ENCODE data around the gene SAMD4A. TPM values are rescaled to one million over a fixed set of nuclear protein-coding genes. Genes with fewer than 3 reads are reported as not detected.

Gene SAMD4A
- total RNA-seq, 2 experiments from 2014 or later = 0.06 to 1.0 TPM

DNA sequence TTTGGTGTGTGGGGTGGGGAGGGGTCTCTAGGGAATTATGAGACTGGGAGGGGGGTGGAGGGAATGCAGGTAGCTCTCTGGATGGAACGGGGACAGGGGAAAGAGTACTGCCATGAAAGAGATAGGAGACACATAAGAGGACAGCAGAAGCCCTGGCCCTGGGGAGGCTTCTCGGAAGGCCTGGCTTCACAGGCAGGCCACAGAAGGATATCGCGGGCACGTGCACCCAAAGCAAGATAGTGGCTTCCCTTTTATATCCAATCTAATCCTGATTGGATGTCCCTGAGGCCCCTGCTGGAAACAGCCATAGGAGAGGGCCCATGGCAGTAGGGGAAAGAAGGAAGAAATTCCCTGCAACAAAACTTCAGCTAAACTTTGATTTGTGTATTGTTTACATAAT lies 222.2 kb downstream of the SAMD4A start:
- Histone ChIP-seq H3K27ac (ENCODE audit: low read depth, low read length, poor library complexity, severe bottlenecking) (no peak overlapping the region), H4K20me1 (ENCODE audit: insufficient read depth, low read length) (no peaks in the 10 kb centered on the region), H3K9me3 (ENCODE audit: low read length) (no peaks in the 10 kb centered on the region), H3K4me1 (ENCODE audit: insufficient read depth, low read length, poor library complexity, severe bottlenecking) (peaks cover 14% of the 10 kb centered on the region), H3K79me2 (ENCODE audit: insufficient read depth, low read depth, low read length) (no peaks in the 10 kb centered on the region), H2AFZ (ENCODE audit: low read length) (no peak overlapping the region), H3K36me3 (ENCODE audit: insufficient read depth, low read length) (no peaks in the 10 kb centered on the region), H3K4me2 (ENCODE audit: low read length) (no peak overlapping the region), H3K4me3 (ENCODE audit: low read depth, low read length, poor library complexity, severe bottlenecking) (no peak overlapping the region), H3K9me2 (ENCODE audit: insufficient read depth, low read length) (no peaks in the 10 kb centered on the region)
- no peak for TF ChIP-seq EZH2phosphoT487 (IDR thresholded peaks at IDR 0.05; ENCODE audit: borderline replicate concordance, low read depth, low read length)
- TF ChIP-seq, protein P1, sequence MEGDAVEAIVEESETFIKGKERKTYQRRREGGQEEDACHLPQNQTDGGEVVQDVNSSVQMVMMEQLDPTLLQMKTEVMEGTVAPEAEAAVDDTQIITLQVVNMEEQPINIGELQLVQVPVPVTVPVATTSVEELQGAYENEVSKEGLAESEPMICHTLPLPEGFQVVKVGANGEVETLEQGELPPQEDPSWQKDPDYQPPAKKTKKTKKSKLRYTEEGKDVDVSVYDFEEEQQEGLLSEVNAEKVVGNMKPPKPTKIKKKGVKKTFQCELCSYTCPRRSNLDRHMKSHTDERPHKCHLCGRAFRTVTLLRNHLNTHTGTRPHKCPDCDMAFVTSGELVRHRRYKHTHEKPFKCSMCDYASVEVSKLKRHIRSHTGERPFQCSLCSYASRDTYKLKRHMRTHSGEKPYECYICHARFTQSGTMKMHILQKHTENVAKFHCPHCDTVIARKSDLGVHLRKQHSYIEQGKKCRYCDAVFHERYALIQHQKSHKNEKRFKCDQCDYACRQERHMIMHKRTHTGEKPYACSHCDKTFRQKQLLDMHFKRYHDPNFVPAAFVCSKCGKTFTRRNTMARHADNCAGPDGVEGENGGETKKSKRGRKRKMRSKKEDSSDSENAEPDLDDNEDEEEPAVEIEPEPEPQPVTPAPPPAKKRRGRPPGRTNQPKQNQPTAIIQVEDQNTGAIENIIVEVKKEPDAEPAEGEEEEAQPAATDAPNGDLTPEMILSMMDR (conservative IDR thresholded peaks at IDR 0.05; ENCODE audit: low read length) = no peak
- POLR2A ChIA-PET = no interaction called here
- intact Hi-C loops (cut with micrococcal nuclease; ENCODE audit: unreplicated experiment) = no loop called here
- no TSS peak for BruUV-seq (replicated peaks)
- CTCF ChIA-PET (ENCODE audit: unreplicated experiment) = no interaction called here
- DNase-seq (ENCODE audit: low spot score) = no peak

DNA sequence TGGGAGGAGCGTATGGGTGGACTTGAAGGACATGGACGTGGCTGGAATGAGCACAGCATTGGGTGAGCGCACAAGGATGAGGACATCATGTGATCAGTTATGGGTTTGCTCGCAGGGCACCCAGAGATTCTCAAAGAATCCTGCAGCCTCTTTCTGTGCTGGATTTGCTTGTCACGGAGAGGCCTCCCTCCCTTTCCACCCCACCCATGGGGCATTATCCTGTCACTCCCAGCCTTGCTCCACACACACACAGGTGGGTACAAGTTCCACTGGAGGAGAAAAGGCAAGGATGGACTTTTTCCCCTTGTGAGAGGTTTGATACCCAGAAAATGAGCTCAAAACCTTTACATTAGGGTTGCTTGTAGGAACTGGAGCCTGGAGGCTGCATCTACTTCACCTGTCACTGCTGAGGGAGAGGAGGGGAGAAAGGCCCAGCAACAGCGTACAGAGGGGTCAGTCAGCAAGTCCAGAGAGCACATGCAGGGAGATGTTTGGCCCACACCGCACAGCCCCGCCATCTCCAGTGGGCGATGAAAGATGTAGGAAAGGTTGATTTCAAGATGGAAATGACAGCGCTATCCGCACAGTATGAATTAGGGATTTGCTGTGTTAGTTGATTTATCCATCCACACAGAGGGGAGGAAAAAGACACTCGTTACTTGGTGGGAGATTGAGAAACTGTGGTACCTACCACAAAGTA lies 223.0 kb downstream of the SAMD4A start:
- Histone ChIP-seq H2AFZ (ENCODE audit: low read length) (no peak overlapping the region), H3K36me3 (ENCODE audit: insufficient read depth, low read length) (no peaks in the 10 kb centered on the region), H3K4me1 (ENCODE audit: insufficient read depth, low read length, poor library complexity, severe bottlenecking) (peaks cover 14% of the 10 kb centered on the region), H3K4me2 (ENCODE audit: low read length) (no peak overlapping the region), H3K9me3 (ENCODE audit: low read length) (0 out of 2 replicates have a peak, but pooled peaks cover under 1% of the 10 kb centered on the region), H4K20me1 (ENCODE audit: insufficient read depth, low read length) (no peaks in the 10 kb centered on the region), H3K9me2 (ENCODE audit: insufficient read depth, low read length) (no peaks in the 10 kb centered on the region), H3K4me3 (ENCODE audit: low read depth, low read length, poor library complexity, severe bottlenecking) (no peak overlapping the region), H3K27ac (ENCODE audit: low read depth, low read length, poor library complexity, severe bottlenecking) (no peak overlapping the region), H3K79me2 (ENCODE audit: insufficient read depth, low read depth, low read length) (no peaks in the 10 kb centered on the region)
- TF ChIP-seq, protein P1 (conservative IDR thresholded peaks at IDR 0.05; ENCODE audit: low read length) = no peak
- no peak for TF ChIP-seq EZH2phosphoT487 (IDR thresholded peaks at IDR 0.05; ENCODE audit: borderline replicate concordance, low read depth, low read length)
- BruUV-seq (replicated peaks) = no TSS peak
- intact Hi-C loops (cut with micrococcal nuclease; ENCODE audit: unreplicated experiment) = no loop called here
- ChIA-PET CTCF (ENCODE audit: unreplicated experiment) (no interaction called here), POLR2A (no interaction called here)
- no peak for DNase-seq (ENCODE audit: low spot score)

DNA sequence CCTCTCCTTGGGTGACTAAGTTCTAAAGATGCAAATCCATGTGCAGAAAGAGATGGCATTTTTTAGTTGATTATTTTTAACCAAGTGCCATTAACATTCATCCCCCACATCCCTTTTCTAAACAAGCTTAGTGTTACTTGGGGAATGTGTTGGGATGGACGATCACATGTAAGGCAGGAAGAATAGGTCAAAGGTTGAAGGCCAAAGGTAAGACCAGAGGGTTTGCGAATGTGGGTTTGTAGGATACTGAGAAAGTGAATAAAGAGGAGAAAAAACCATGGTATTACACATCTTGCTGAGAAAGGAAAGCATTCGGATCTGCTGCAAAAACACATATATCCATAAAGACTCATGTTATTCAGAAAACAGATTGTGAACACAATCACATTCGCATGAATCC lies 224.1 kb downstream of the SAMD4A start:
- no peaks in the 10 kb centered on the region for H3K79me2 ChIP-seq (ENCODE audit: insufficient read depth, low read depth, low read length)
- H3K36me3 ChIP-seq (ENCODE audit: insufficient read depth, low read length) = no peaks in the 10 kb centered on the region
- CTCF ChIA-PET (ENCODE audit: unreplicated experiment) = no interaction called here
- DNase-seq (ENCODE audit: low spot score) = no peak
- peaks cover 13% of the 10 kb centered on the region for H3K4me1 ChIP-seq (ENCODE audit: insufficient read depth, low read length, poor library complexity, severe bottlenecking)
- no peak overlapping the region for H3K4me2 ChIP-seq (ENCODE audit: low read length)
- H3K9me3 ChIP-seq (ENCODE audit: low read length) = 0 out of 2 replicates have a peak, but pooled peaks cover 7% of the 10 kb centered on the region
- intact Hi-C loops (cut with micrococcal nuclease; ENCODE audit: unreplicated experiment) = no loop called here
- no peak overlapping the region for H3K4me3 ChIP-seq (ENCODE audit: low read depth, low read length, poor library complexity, severe bottlenecking)
- no peaks in the 10 kb centered on the region for H4K20me1 ChIP-seq (ENCODE audit: insufficient read depth, low read length)
- BruUV-seq (replicated peaks) = no TSS peak
- TF ChIP-seq, protein P1 (conservative IDR thresholded peaks at IDR 0.05; ENCODE audit: low read length) = no peak
- no peak for TF ChIP-seq EZH2phosphoT487 (IDR thresholded peaks at IDR 0.05; ENCODE audit: borderline replicate concordance, low read depth, low read length)
- no peak overlapping the region for H2AFZ ChIP-seq (ENCODE audit: low read length)
- no peak overlapping the region for H3K27ac ChIP-seq (ENCODE audit: low read depth, low read length, poor library complexity, severe bottlenecking)
- no peaks in the 10 kb centered on the region for H3K9me2 ChIP-seq (ENCODE audit: insufficient read depth, low read length)
- POLR2A ChIA-PET = interaction anchor here (0.6 kb wide), 1 partner anchor 280 kb away, joined by 3 read pairs; no protein-coding TSS in a partner anchor
